Endothelial cell of umbilical vein (primary cell): Measurements from ENCODE around the gene LRRC27. TPM values are rescaled to one million over a fixed set of nuclear protein-coding genes. Genes with fewer than 3 reads are reported as not detected.

Experiments
- BruUV-seq: library from RNA; stranded (reverse); fragments of 400-500 nt; replicated peaks from 2 replicates; lab custom pipeline; 2021; lab: Mats Ljungman, UMichigan
- CTCF ChIA-PET: fragments of 300-600, 350-600 bp; sonication (Branson Sonifier 250); formaldehyde crosslinking; loops from one replicate; lab custom pipeline; 2021; ENCODE audit warnings: antibody characterized with exemption, inconsistent platforms; lab: Charles Lee
- POLR2A ChIA-PET: fragments of 300-600, 350-600 bp; sonication (Branson Sonifier 250); formaldehyde crosslinking; loops from one replicate; lab custom pipeline; 2021; ENCODE audit warnings: antibody characterized with exemption, inconsistent platforms; lab: Charles Lee
- DNase-seq: peaks from one replicate; pipeline ENCODE4 v3.0.0-alpha.2; 2011; ENCODE audit warnings: low read depth, low spot score
- FAIRE-seq: peaks from 2 replicates; lab custom pipeline; 2011; peaks lifted over from hg19 to GRCh38; lab: Jason Lieb, UNC
- H2AFZ ChIP-seq: 2 replicates; pipeline ENCODE4 v1.6.0; 2012; ENCODE audit warnings: low read depth, low read length, control low read depth, inconsistent platforms
- H3K27ac ChIP-seq: 2 replicates; pipeline ENCODE4 v1.5.1; 2011; ENCODE audit warnings: low read depth, mild to moderate bottlenecking, control low read depth, low read length, moderate library complexity; ENCODE audit not compliant: insufficient read depth
- H3K27me3 ChIP-seq, 2 experiments: 2 replicates each; pipeline versions ENCODE4 v1.6.0 to v1.6.1; 2011; ENCODE audit warnings: low read length in 2 of 2, mixed read lengths in 1 of 2; ENCODE audit not compliant: control insufficient read depth in 2 of 2, insufficient read depth in 2 of 2
- H3K36me3 ChIP-seq, 2 experiments: 2 replicates in 1 of 2; 3 replicates in 1 of 2; pipeline ENCODE4 v1.5.1; 2011; ENCODE audit warnings: low read length in 2 of 2, mild to moderate bottlenecking in 1 of 2, moderate library complexity in 1 of 2; ENCODE audit not compliant: control insufficient read depth in 2 of 2, insufficient read depth in 2 of 2; ENCODE audit errors: extremely low read depth in 1 of 2
- H3K4me1 ChIP-seq: 3 replicates; pipeline ENCODE4 v1.5.1; 2011; ENCODE audit warnings: mild to moderate bottlenecking, low read length; ENCODE audit not compliant: control insufficient read depth, insufficient read depth; ENCODE audit errors: extremely low read depth
- H3K4me2 ChIP-seq: 2 replicates; pipeline ENCODE4 v1.6.1; 2011; ENCODE audit warnings: low read length, control low read depth, mixed read lengths; ENCODE audit not compliant: insufficient read depth
- H3K4me3 ChIP-seq, 3 experiments: fragments of 200-600 bp in 1 of 3; sonication (generic), shearing (Covaris generic) in 1 of 3; replicated peaks in 1 of 3; 2 replicates each; pipeline ENCODE4 v1.5.1; 2011 to 2016; ENCODE audit warnings: control low read depth in 3 of 3, low read length in 3 of 3, mild to moderate bottlenecking in 2 of 3, inconsistent platforms in 1 of 3, low read depth in 1 of 3, moderate library complexity in 1 of 3; ENCODE audit not compliant: insufficient read depth in 1 of 3
- H3K79me2 ChIP-seq: 2 replicates; pipeline ENCODE4 v1.6.0; 2012; ENCODE audit warnings: low read length, inconsistent platforms; ENCODE audit not compliant: control insufficient read depth, insufficient read depth
- H3K9ac ChIP-seq: replicated peaks from 2 replicates; pipeline ENCODE3; 2011; ENCODE audit warnings: low read length, control low read depth; ENCODE audit not compliant: insufficient read depth; ENCODE audit errors: extremely low read depth
- H3K9me1 ChIP-seq: replicated peaks from 3 replicates; pipeline ENCODE4 v1.6.0; 2011; ENCODE audit warnings: mild to moderate bottlenecking, low read length; ENCODE audit not compliant: control insufficient read depth, insufficient read depth; ENCODE audit errors: extremely low read depth
- H3K9me3 ChIP-seq: replicated peaks from 2 replicates; pipeline ENCODE4 v1.5.1; 2012; ENCODE audit warnings: low read length, inconsistent platforms; ENCODE audit not compliant: control insufficient read depth, insufficient read depth
- H4K20me1 ChIP-seq: replicated peaks from 2 replicates; pipeline ENCODE3; 2011; ENCODE audit warnings: mild to moderate bottlenecking, low read length; ENCODE audit not compliant: control insufficient read depth, insufficient read depth; ENCODE audit errors: extremely low read depth
- EZH2 ChIP-seq: IDR thresholded peaks from 2 replicates; pipeline ENCODE4 v1.6.1; 2012; ENCODE audit warnings: borderline replicate concordance, low read depth, mild to moderate bottlenecking, moderate library complexity, low read length, inconsistent platforms; ENCODE audit not compliant: severe bottlenecking
- FOS ChIP-seq: IDR thresholded peaks from 2 replicates; pipeline ENCODE4 v1.6.1; 2011; ENCODE audit warnings: mild to moderate bottlenecking, low read length, moderate library complexity, borderline replicate concordance; ENCODE audit not compliant: insufficient read depth
- GATA2 ChIP-seq: IDR thresholded peaks from 2 replicates; pipeline ENCODE4 v1.7.0; 2011; ENCODE audit warnings: low read depth, mild to moderate bottlenecking, moderate library complexity, mixed read lengths, low read length; ENCODE audit not compliant: insufficient read length, insufficient read depth
- JUN ChIP-seq: IDR thresholded peaks from 2 replicates; pipeline ENCODE4 v1.6.1; 2011; ENCODE audit warnings: borderline replicate concordance, low read depth; ENCODE audit not compliant: insufficient read length, insufficient read depth
- MYC ChIP-seq: IDR thresholded peaks from one replicate; pipeline ENCODE4 v1.6.1; 2011; ENCODE audit warnings: mild to moderate bottlenecking, low read depth, low read length
- POLR2A ChIP-seq: IDR thresholded peaks from 2 replicates; pipeline ENCODE4 v1.6.1; 2012; ENCODE audit warnings: low read depth, mild to moderate bottlenecking, control low read depth, low read length
- POLR2AphosphoS5 ChIP-seq: IDR thresholded peaks from 2 replicates; pipeline ENCODE4 v1.6.1; 2012; ENCODE audit warnings: low read depth, mild to moderate bottlenecking, control low read depth, low read length, moderate library complexity; ENCODE audit not compliant: insufficient read depth
- dilution Hi-C: fragments of 300-500 bp; cut with MboI; formaldehyde crosslinking; loops from one replicate; pipeline ENCODE4 v1.15.0; 2019; ENCODE audit warnings: low sequenced_read_pairs; ENCODE audit not compliant: extremely low pct_ligation_motif_present
- intact Hi-C: fragments of 100-400 bp; cut with micrococcal nuclease; formaldehyde crosslinking; loops from one replicate; pipeline ENCODE4 v1.10.0; 2022
- polyA plus RNA-seq, 4 experiments: library from polyadenylated mRNA; depleted of rRNA in 3 of 4; stranded (reverse) in 3 of 4; unstranded in 1 of 4; fragments of >200 nt; gene quantifications; 2 replicates each; pipeline versions ENCODE4 v1.2.1 to v1.2.3, GENCODE V29; 2011 to 2012; ENCODE audit warnings: missing spikeins in 1 of 4
- total RNA-seq: library from RNA; stranded (reverse); gene quantifications from 2 replicates; pipeline ENCODE4 v1.2.3, GENCODE V29; 2021
- TF ChIP-seq, protein P1 (sequence below): IDR thresholded peaks from 2 replicates; pipeline ENCODE4 v1.6.1; 2011; ENCODE audit not compliant: insufficient read depth, insufficient read length
- TF ChIP-seq, protein P2 (sequence below), 2 donors: IDR thresholded peaks; 1 replicate in 1 of 2; 2 replicates in 1 of 2; pipeline ENCODE4 v1.5.1; 2011; ENCODE audit warnings: low read length in 2 of 2, mild to moderate bottlenecking in 2 of 2, moderate library complexity in 2 of 2, control low read depth in 1 of 2, inconsistent platforms in 1 of 2, low read depth in 1 of 2; ENCODE audit not compliant: insufficient read depth in 1 of 2; ENCODE audit errors: extremely low read depth in 1 of 2

LRRC27 gene
- total and polyA plus RNA-seq, 2 donors (not counting 3 experiments of a cell fraction or from before 2014, with no cell fraction given) = 8.3 to 13.6 TPM

DNA sequence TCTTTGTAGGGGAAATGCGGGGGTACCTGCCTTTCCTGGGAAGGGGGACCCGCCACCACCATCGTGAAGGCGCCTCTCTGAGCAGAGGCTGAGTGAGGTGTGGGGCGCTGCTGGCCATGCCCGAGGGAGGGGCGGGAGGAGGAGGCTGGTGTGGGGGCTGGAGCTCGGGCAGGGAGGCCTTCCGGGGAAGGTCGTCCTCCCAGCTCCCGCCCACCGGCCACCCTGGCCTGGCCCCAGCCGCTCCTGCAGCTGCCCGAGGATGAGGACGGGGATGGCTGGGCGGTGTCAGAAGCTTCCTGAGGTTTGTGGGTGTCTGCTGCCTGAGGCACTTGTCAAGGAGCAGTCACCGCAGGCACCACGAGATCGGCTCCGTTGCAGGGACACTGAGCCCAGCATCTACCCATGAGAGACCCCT, 76.4 kb downstream of the LRRC27 start:
- H3K4me2 ChIP-seq = no peak overlapping the region
- dilution Hi-C loops (no loop called here), intact Hi-C loops (loop anchor here (1.0 kb wide), 1 partner anchor 10 kb away; no protein-coding TSS in a partner anchor)
- CTCF ChIA-PET = interaction anchor here (1.2 kb wide), 1 partner anchor 38 kb away, joined by 3 read pairs; no protein-coding TSS in a partner anchor
- H3K9me1 ChIP-seq = no peaks in the 10 kb centered on the region
- DNase-seq (no peak), FAIRE-seq (no peak)
- no peak for TF ChIP-seq FOS
- TF ChIP-seq, protein P1, sequence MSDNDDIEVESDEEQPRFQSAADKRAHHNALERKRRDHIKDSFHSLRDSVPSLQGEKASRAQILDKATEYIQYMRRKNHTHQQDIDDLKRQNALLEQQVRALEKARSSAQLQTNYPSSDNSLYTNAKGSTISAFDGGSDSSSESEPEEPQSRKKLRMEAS = no peak
- H3K4me1 ChIP-seq = peaks cover 23% of the 10 kb centered on the region
- H3K27ac ChIP-seq = no peak overlapping the region
- no peak overlapping the region for H3K9ac ChIP-seq
- H3K4me3 ChIP-seq = no peak overlapping the region
- no TSS peak for BruUV-seq
- peaks cover 9% of the 10 kb centered on the region for H3K79me2 ChIP-seq
- no peak overlapping the region for H2AFZ ChIP-seq
- H3K9me3 ChIP-seq = no peaks in the 10 kb centered on the region
- no peaks in the 10 kb centered on the region for H4K20me1 ChIP-seq
- POLR2A ChIA-PET = no interaction called here
- peaks cover 0 to 5% of the 10 kb centered on the region in 2 experiments for H3K36me3 ChIP-seq
- H3K27me3 ChIP-seq = no peaks in the 10 kb centered on the region

DNA sequence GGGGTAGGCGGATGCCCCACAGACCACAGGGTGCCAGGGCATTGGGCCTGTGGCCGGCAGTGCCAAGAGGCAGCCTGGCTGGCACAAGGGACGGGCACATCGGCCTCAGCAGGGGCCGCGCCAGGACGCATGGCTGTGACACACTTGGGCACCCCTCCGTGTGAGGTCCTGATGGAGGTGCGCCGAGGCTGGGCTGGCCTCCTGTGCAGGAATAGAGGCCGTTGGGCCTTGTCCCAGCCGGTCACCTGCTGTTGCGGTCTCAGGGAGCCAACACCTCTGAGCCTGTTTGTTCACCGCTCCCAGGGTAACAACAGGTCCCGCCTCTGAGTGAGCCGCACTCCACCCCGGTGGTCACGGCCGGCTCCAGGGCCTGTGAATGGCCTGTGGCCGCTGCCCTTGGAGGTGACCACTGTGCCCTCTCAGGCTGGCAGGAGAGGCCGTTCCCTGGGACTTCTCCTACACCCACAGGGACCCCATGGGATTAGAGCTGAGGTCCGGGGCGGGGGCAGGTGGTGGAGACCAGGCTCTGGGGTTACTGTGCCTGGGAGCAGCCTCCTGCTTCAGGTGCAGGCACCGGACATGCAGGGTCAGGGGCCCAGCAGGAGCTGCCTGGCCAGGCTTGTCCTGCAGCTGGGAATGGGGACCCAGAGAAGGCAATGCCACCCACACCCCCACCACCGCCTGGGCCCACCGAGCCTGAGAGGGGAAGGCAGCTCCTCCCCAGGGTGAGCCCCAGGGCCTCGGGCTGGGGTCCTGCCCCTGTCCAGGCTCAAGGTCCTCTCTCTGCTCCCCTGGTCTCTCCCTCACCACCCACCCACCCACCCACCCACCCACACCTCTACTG, 77.1 kb downstream of the LRRC27 start:
- FAIRE-seq = no peak
- dilution Hi-C loops = no loop called here

More for the DNA sequence above, 77.1 kb downstream of the LRRC27 start:
- Histone ChIP-seq H3K9me1 (no peaks in the 10 kb centered on the region), H3K79me2 (peaks cover 8% of the 10 kb centered on the region), H3K36me3 (peaks cover 0 to 5% of the 10 kb centered on the region in 2 experiments), H4K20me1 (no peaks in the 10 kb centered on the region), H3K4me3 (no peak overlapping the region), H3K4me1 (peaks cover 23% of the 10 kb centered on the region), H3K9ac (no peak overlapping the region), H3K27me3 (no peaks in the 10 kb centered on the region), H2AFZ (no peak overlapping the region), H3K9me3 (no peaks in the 10 kb centered on the region), H3K4me2 (no peak overlapping the region), H3K27ac (no peak overlapping the region)
- ChIA-PET POLR2A (no interaction called here), CTCF (no interaction called here)
- TF ChIP-seq POLR2AphosphoS5 = no peak
- TF ChIP-seq, protein P2, sequence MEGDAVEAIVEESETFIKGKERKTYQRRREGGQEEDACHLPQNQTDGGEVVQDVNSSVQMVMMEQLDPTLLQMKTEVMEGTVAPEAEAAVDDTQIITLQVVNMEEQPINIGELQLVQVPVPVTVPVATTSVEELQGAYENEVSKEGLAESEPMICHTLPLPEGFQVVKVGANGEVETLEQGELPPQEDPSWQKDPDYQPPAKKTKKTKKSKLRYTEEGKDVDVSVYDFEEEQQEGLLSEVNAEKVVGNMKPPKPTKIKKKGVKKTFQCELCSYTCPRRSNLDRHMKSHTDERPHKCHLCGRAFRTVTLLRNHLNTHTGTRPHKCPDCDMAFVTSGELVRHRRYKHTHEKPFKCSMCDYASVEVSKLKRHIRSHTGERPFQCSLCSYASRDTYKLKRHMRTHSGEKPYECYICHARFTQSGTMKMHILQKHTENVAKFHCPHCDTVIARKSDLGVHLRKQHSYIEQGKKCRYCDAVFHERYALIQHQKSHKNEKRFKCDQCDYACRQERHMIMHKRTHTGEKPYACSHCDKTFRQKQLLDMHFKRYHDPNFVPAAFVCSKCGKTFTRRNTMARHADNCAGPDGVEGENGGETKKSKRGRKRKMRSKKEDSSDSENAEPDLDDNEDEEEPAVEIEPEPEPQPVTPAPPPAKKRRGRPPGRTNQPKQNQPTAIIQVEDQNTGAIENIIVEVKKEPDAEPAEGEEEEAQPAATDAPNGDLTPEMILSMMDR (IDR thresholded peaks at IDR 0.05; ENCODE audit: extremely low read depth in 1 of 2, insufficient read depth in 1 of 2, low read depth in 1 of 2, low read length in 2 of 2) = no peak
- no peak for TF ChIP-seq POLR2A
- TF ChIP-seq GATA2 = no peak
- no peak for TF ChIP-seq MYC
- no peak for TF ChIP-seq FOS
- TF ChIP-seq JUN = no peak
- TF ChIP-seq, protein P1 = no peak
- TF ChIP-seq EZH2 = no peak
- no TSS peak for BruUV-seq
- no peak for DNase-seq
- intact Hi-C loops = loop anchor here (1.0 kb wide), 1 partner anchor 9 kb away; no protein-coding TSS in a partner anchor
